ENCODE results near the gene EXTL1. TPM values are rescaled to one million over a fixed set of nuclear protein-coding genes. Genes with fewer than 3 reads are reported as not detected.
A peak's percentile ranks its signal among the peaks of the same experiment; 100 is the strongest.

Gene EXTL1
- total RNA-seq, 1 donor from 2014 or later, result 26.4 TPM

DNA sequence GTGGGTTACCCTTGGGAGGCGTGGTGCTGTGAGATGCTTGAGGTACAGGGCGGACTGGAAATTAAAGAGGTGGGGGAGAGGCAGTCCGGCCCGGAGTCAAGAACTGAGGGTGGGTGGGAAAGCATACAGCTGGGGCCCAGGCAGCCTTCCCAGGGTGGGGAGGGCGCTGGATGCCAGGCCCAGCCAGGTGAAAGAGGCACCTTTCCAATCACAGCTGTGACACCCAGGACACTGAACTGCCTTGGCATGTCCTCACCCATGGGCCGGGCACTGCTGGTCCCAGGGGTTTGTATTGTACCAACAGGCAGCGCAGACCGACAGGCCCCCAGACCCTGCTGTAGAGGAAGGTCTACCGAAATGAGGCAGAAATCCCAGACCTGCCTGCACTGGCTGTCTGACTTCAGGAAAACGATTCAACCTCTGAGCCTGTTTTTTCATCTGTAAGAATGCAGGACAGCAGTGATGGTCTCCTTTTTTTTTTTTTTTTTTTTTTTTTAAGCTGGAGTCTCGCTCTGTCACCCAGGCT is 15.2 kb downstream of the EXTL1 start:
- H3K4me1 ChIP-seq (ENCODE audit: insufficient read depth, low read length), result peaks cover 7% of the 10 kb centered on the region
- no peak overlapping the region for H3K9ac ChIP-seq (ENCODE audit: low read length)
- peaks cover 7% of the 10 kb centered on the region for H3K36me3 Mint-ChIP-seq (ENCODE audit: low read depth, unreplicated experiment)
- no peaks in the 10 kb centered on the region for H3K9me3 ChIP-seq (ENCODE audit: insufficient read depth, low read depth, low read length)
- peaks cover 2% of the 10 kb centered on the region for H3K27me3 ChIP-seq (ENCODE audit: insufficient read depth, low read length)
- H3K4me3 ChIP-seq (ENCODE audit: insufficient read depth, low read depth, low read length), result no peak overlapping the region
- peaks cover 17% of the 10 kb centered on the region for H3K4me1 Mint-ChIP-seq (ENCODE audit: low read depth, unreplicated experiment)
- peak overlapping the region; percentile 88 for H3K4me3 Mint-ChIP-seq (ENCODE audit: unreplicated experiment)
- H3K27me3 Mint-ChIP-seq (ENCODE audit: low read depth, unreplicated experiment), result peaks cover 12% of the 10 kb centered on the region
- no peaks in the 10 kb centered on the region for H4K20me1 ChIP-seq (ENCODE audit: insufficient read depth, low read length)
- DNase-seq (ENCODE audit: low read depth) (no peak), FAIRE-seq (no peak)
- H3K9me3 Mint-ChIP-seq (ENCODE audit: unreplicated experiment), result no peaks in the 10 kb centered on the region
- no peaks in the 10 kb centered on the region for H3K36me3 ChIP-seq (ENCODE audit: insufficient read depth, low read length)
- no peaks in the 10 kb centered on the region for H3K79me2 ChIP-seq (ENCODE audit: insufficient read depth, low read length)
- TF ChIP-seq, protein P1, sequence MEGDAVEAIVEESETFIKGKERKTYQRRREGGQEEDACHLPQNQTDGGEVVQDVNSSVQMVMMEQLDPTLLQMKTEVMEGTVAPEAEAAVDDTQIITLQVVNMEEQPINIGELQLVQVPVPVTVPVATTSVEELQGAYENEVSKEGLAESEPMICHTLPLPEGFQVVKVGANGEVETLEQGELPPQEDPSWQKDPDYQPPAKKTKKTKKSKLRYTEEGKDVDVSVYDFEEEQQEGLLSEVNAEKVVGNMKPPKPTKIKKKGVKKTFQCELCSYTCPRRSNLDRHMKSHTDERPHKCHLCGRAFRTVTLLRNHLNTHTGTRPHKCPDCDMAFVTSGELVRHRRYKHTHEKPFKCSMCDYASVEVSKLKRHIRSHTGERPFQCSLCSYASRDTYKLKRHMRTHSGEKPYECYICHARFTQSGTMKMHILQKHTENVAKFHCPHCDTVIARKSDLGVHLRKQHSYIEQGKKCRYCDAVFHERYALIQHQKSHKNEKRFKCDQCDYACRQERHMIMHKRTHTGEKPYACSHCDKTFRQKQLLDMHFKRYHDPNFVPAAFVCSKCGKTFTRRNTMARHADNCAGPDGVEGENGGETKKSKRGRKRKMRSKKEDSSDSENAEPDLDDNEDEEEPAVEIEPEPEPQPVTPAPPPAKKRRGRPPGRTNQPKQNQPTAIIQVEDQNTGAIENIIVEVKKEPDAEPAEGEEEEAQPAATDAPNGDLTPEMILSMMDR (IDR thresholded peaks at IDR 0.05; ENCODE audit: insufficient read depth, low read depth, low read length), result no peak
- no peak for TF ChIP-seq EZH2 (IDR thresholded peaks at IDR 0.05; ENCODE audit: insufficient read depth, low read length)
- no peak overlapping the region for H3K27ac ChIP-seq (ENCODE audit: low read depth, low read length)
- H3K4me2 ChIP-seq (ENCODE audit: low read length), result peak overlapping the region; percentile 98
- H3K27ac Mint-ChIP-seq (ENCODE audit: unreplicated experiment), result no peak overlapping the region
- H2AFZ ChIP-seq (ENCODE audit: low read depth, low read length), result no peak overlapping the region

DNA sequence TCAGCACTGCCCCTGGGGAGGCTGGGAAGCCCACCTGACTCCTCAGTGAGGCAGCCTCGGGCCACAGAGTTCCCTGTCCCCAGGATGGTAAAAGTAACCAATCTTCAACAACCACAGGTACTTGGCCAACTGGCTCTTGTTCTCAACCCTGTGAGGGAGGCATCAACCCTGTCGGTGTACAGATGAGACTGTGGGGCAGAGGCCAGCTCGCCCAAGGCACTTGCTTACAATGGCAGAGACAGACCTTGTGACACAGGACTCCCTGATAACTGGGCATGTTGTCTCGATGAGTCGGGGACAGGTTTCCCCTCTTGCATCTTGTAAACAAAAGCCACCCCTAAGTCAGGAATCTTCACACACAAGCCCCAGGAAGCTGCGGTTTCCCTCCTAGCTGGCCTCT is 16.3 kb downstream of the EXTL1 start:
- peaks cover 6% of the 10 kb centered on the region for H3K27me3 ChIP-seq (ENCODE audit: insufficient read depth, low read length)
- peaks cover 21% of the 10 kb centered on the region for H3K27me3 Mint-ChIP-seq (ENCODE audit: low read depth, unreplicated experiment)
- FAIRE-seq, result no peak

DNA sequence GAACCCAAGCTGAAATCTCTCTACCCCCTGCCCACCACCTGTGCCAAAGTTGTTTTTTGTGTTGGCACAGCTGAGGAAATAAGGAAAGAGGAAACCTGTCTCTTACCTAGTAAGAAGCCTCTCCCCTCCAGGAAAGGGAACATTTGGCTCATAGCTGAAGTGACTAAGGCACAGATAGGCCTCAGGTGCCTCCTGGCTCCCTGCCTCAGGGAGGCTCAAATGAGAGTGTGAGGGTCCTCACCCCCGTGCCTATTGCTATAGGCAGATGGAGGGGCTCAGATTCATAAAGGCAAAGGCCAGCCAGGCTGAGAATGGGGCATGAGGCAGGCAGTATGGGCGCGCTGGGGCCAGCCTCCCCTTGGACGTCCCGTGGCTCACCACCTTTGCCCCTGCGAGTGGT is 16.9 kb downstream of the EXTL1 start:
- DNase-seq (ENCODE audit: low read depth) (no peak), FAIRE-seq (no peak)
- Mint-ChIP-seq H3K36me3 (ENCODE audit: low read depth, unreplicated experiment) (peaks cover 3% of the 10 kb centered on the region), H3K9me3 (ENCODE audit: unreplicated experiment) (peaks cover 3% of the 10 kb centered on the region), H3K4me3 (ENCODE audit: unreplicated experiment) (no peak overlapping the region), H3K27me3 (ENCODE audit: low read depth, unreplicated experiment) (peaks cover 26% of the 10 kb centered on the region), H3K27ac (ENCODE audit: unreplicated experiment) (no peak overlapping the region), H3K4me1 (ENCODE audit: low read depth, unreplicated experiment) (peaks cover 17% of the 10 kb centered on the region)
- H3K4me1 ChIP-seq (ENCODE audit: insufficient read depth, low read length), result peaks cover 7% of the 10 kb centered on the region
- H3K9me3 ChIP-seq (ENCODE audit: insufficient read depth, low read depth, low read length), result no peaks in the 10 kb centered on the region
- H2AFZ ChIP-seq (ENCODE audit: low read depth, low read length), result no peak overlapping the region
- no peak overlapping the region for H3K4me3 ChIP-seq (ENCODE audit: insufficient read depth, low read depth, low read length)
- H3K36me3 ChIP-seq (ENCODE audit: insufficient read depth, low read length), result no peaks in the 10 kb centered on the region
- no peak overlapping the region for H3K4me2 ChIP-seq (ENCODE audit: low read length)
- no peak overlapping the region for H3K9ac ChIP-seq (ENCODE audit: low read length)
- no peaks in the 10 kb centered on the region for H4K20me1 ChIP-seq (ENCODE audit: insufficient read depth, low read length)
- H3K27ac ChIP-seq (ENCODE audit: low read depth, low read length), result no peak overlapping the region
- TF ChIP-seq, protein P1 (IDR thresholded peaks at IDR 0.05; ENCODE audit: insufficient read depth, low read depth, low read length), result no peak
- TF ChIP-seq EZH2 (IDR thresholded peaks at IDR 0.05; ENCODE audit: insufficient read depth, low read length), result no peak
- no peaks in the 10 kb centered on the region for H3K79me2 ChIP-seq (ENCODE audit: insufficient read depth, low read length)
- peaks cover 8% of the 10 kb centered on the region for H3K27me3 ChIP-seq (ENCODE audit: insufficient read depth, low read length)

More for the DNA sequence above, 16.3 kb downstream of the EXTL1 start:
- peaks cover 3% of the 10 kb centered on the region for H3K9me3 Mint-ChIP-seq (ENCODE audit: unreplicated experiment)
- Histone ChIP-seq H2AFZ (ENCODE audit: low read depth, low read length) (no peak overlapping the region), H3K36me3 (ENCODE audit: insufficient read depth, low read length) (no peaks in the 10 kb centered on the region), H3K27ac (ENCODE audit: low read depth, low read length) (no peak overlapping the region), H3K9me3 (ENCODE audit: insufficient read depth, low read depth, low read length) (no peaks in the 10 kb centered on the region), H3K4me1 (ENCODE audit: insufficient read depth, low read length) (peaks cover 7% of the 10 kb centered on the region), H4K20me1 (ENCODE audit: insufficient read depth, low read length) (no peaks in the 10 kb centered on the region), H3K79me2 (ENCODE audit: insufficient read depth, low read length) (no peaks in the 10 kb centered on the region), H3K9ac (ENCODE audit: low read length) (no peak overlapping the region), H3K4me2 (ENCODE audit: low read length) (no peak overlapping the region), H3K4me3 (ENCODE audit: insufficient read depth, low read depth, low read length) (no peak overlapping the region)
- no peak overlapping the region for H3K4me3 Mint-ChIP-seq (ENCODE audit: unreplicated experiment)
- no peak overlapping the region for H3K27ac Mint-ChIP-seq (ENCODE audit: unreplicated experiment)
- no peak for TF ChIP-seq EZH2 (IDR thresholded peaks at IDR 0.05; ENCODE audit: insufficient read depth, low read length)
- TF ChIP-seq, protein P1 (IDR thresholded peaks at IDR 0.05; ENCODE audit: insufficient read depth, low read depth, low read length), result no peak
- peaks cover 3% of the 10 kb centered on the region for H3K36me3 Mint-ChIP-seq (ENCODE audit: low read depth, unreplicated experiment)
- H3K4me1 Mint-ChIP-seq (ENCODE audit: low read depth, unreplicated experiment), result peaks cover 17% of the 10 kb centered on the region
- DNase-seq (ENCODE audit: low read depth), result no peak
